HepG2 (cell line): ENCODE data around the gene TNFAIP2. TPM values are rescaled to one million over a fixed set of nuclear protein-coding genes. Genes with fewer than 3 reads are reported as not detected.
A peak's percentile ranks its signal among the peaks of the same experiment; 100 is the strongest.

ENCODE experiments used
- ARNTL ChIP-seq: sonication (generic); formaldehyde crosslinking; IDR thresholded peaks from 2 replicates; pipeline ENCODE4 v1.4.0; 2020; ENCODE audit warnings: mild to moderate bottlenecking, missing genetic modification reagents
- EHMT2 ChIP-seq: fragments of 200-600 bp; sonication (generic); IDR thresholded peaks from 2 replicates; pipeline ENCODE4 v1.7.0; 2017; ENCODE audit warnings: antibody characterized with exemption, low read depth, low read length, borderline replicate concordance
- IRX3 ChIP-seq: sonication (generic); formaldehyde crosslinking; IDR thresholded peaks from 2 replicates; pipeline ENCODE4 v1.8.1; 2023; ENCODE audit warnings: mild to moderate bottlenecking, low read depth, missing genetic modification reagents, borderline replicate concordance
- NCOA1 ChIP-seq: sonication (generic); formaldehyde crosslinking; IDR thresholded peaks from 2 replicates; pipeline ENCODE4 v1.9.0; 2021; ENCODE audit warnings: missing genetic modification reagents
- NFKB2 ChIP-seq: sonication (generic); formaldehyde crosslinking; IDR thresholded peaks from 2 replicates; pipeline ENCODE4 v1.4.0; 2020; ENCODE audit warnings: missing genetic modification reagents, borderline replicate concordance
- NR2F1 ChIP-seq, 2 experiments: fragments of 450-650 bp in 1 of 2; formaldehyde crosslinking in 1 of 2; IDR thresholded peaks; 2 replicates each; pipeline versions ENCODE4 v1.5.0 to v1.6.1; 2016 to 2020; ENCODE audit warnings: mild to moderate bottlenecking in 1 of 2, missing compliant biosample characterization in 1 of 2, missing genetic modification reagents in 1 of 2, moderate library complexity in 1 of 2
- POLR2A ChIP-seq, 2 experiments: IDR thresholded peaks; 2 replicates each; pipeline ENCODE4 v1.6.1; 2011; ENCODE audit warnings: low read depth in 2 of 2, low read length in 2 of 2, mild to moderate bottlenecking in 1 of 2, moderate library complexity in 1 of 2; ENCODE audit not compliant: insufficient read depth in 1 of 2
- RARA ChIP-seq: IDR thresholded peaks from 2 replicates; pipeline ENCODE4 v1.6.1; 2016; ENCODE audit warnings: missing genetic modification reagents, missing compliant biosample characterization
- RFX5 ChIP-seq: IDR thresholded peaks from 2 replicates; pipeline ENCODE4 v1.6.1; 2011; ENCODE audit warnings: low read depth, low read length, improper control_type of control experiment
- SMAD9 ChIP-seq: sonication (generic); formaldehyde crosslinking; IDR thresholded peaks from 2 replicates; pipeline ENCODE4 v1.5.1; 2020; ENCODE audit warnings: mild to moderate bottlenecking, missing genetic modification reagents
- SMARCE1 ChIP-seq: fragments of 450-650 bp; IDR thresholded peaks from 2 replicates; pipeline ENCODE4 v1.6.1; 2017; ENCODE audit warnings: borderline replicate concordance
- ZFP41 ChIP-seq: sonication (generic); formaldehyde crosslinking; IDR thresholded peaks from 2 replicates; pipeline ENCODE4 v1.4.0; 2020; ENCODE audit warnings: mild to moderate bottlenecking, missing genetic modification reagents, borderline replicate concordance
- ZMYM4 ChIP-seq: sonication (generic); formaldehyde crosslinking; IDR thresholded peaks from 2 replicates; pipeline ENCODE4 v1.8.1; 2023; ENCODE audit warnings: mild to moderate bottlenecking, missing genetic modification reagents
- ZNF34 ChIP-seq: sonication (generic); formaldehyde crosslinking; IDR thresholded peaks from 2 replicates; pipeline ENCODE4 v1.4.0; 2020; ENCODE audit warnings: mild to moderate bottlenecking, missing genetic modification reagents, borderline replicate concordance
- ZNF557 ChIP-seq: sonication (generic); formaldehyde crosslinking; IDR thresholded peaks from 2 replicates; pipeline ENCODE4 v1.4.0; 2020; ENCODE audit warnings: missing genetic modification reagents
- ZNF616 ChIP-seq: sonication (generic); formaldehyde crosslinking; IDR thresholded peaks from 2 replicates; pipeline ENCODE4 v1.5.0; 2020; ENCODE audit warnings: low read depth, mild to moderate bottlenecking, missing genetic modification reagents
- ZNF652 ChIP-seq: IDR thresholded peaks from 2 replicates; pipeline ENCODE4 v1.6.1; 2016; ENCODE audit warnings: low read depth, borderline replicate concordance
- ZNF775 ChIP-seq: sonication (generic); formaldehyde crosslinking; IDR thresholded peaks from 2 replicates; pipeline ENCODE4 v1.4.0; 2020; ENCODE audit warnings: missing genetic modification reagents, mild to moderate bottlenecking, moderate library complexity, borderline replicate concordance
- ZXDC ChIP-seq: sonication (generic); formaldehyde crosslinking; IDR thresholded peaks from 2 replicates; pipeline ENCODE4 v1.5.0; 2020; ENCODE audit warnings: mild to moderate bottlenecking, missing genetic modification reagents
- polyA plus RNA-seq, 8 experiments: library from polyadenylated mRNA; depleted of rRNA in 3 of 8; stranded (reverse) in 7 of 8; unstranded in 1 of 8; fragments of >200 nt; fragmentation: Illumina TruSeq in 4 of 8; extraction: Trizol in 4 of 8; gene quantifications; 2 replicates each; pipeline versions ENCODE4 v1.2.1 to v1.2.3, GENCODE V29; 2011 to 2016; ENCODE audit warnings: low read depth in 4 of 8, missing spikeins in 1 of 8, mixed read lengths in 1 of 8; ENCODE audit not compliant: insufficient read depth in 1 of 8
- total RNA-seq, 5 experiments: library from RNA; depleted of rRNA; stranded (reverse); fragments of >200 nt; fragmentation: Illumina TruSeq; extraction: Trizol; gene quantifications; 2 replicates each; pipeline ENCODE4 v1.2.3, GENCODE V29; 2016; ENCODE audit warnings: low read depth in 1 of 5
- TF ChIP-seq, protein P1 (sequence below): sonication (generic); formaldehyde crosslinking; IDR thresholded peaks from 2 replicates; pipeline ENCODE4 v1.9.0; 2021; ENCODE audit warnings: missing genetic modification reagents, mild to moderate bottlenecking, borderline replicate concordance
- TF ChIP-seq, protein P2 (sequence below): sonication (generic); formaldehyde crosslinking; IDR thresholded peaks from 2 replicates; pipeline ENCODE4 v1.4.0; 2020; ENCODE audit warnings: mild to moderate bottlenecking, missing genetic modification reagents
- TF ChIP-seq, protein P3 (sequence below): sonication (generic); formaldehyde crosslinking; IDR thresholded peaks from 2 replicates; pipeline ENCODE4 v1.4.0; 2020; ENCODE audit warnings: missing genetic modification reagents, borderline replicate concordance

TNFAIP2 gene
- total and polyA plus RNA-seq, 2 of the 13 experiments (the other 11 are each of a cell fraction or from before 2014, with no cell fraction given) = 0.46 to 1.5 TPM

DNA sequence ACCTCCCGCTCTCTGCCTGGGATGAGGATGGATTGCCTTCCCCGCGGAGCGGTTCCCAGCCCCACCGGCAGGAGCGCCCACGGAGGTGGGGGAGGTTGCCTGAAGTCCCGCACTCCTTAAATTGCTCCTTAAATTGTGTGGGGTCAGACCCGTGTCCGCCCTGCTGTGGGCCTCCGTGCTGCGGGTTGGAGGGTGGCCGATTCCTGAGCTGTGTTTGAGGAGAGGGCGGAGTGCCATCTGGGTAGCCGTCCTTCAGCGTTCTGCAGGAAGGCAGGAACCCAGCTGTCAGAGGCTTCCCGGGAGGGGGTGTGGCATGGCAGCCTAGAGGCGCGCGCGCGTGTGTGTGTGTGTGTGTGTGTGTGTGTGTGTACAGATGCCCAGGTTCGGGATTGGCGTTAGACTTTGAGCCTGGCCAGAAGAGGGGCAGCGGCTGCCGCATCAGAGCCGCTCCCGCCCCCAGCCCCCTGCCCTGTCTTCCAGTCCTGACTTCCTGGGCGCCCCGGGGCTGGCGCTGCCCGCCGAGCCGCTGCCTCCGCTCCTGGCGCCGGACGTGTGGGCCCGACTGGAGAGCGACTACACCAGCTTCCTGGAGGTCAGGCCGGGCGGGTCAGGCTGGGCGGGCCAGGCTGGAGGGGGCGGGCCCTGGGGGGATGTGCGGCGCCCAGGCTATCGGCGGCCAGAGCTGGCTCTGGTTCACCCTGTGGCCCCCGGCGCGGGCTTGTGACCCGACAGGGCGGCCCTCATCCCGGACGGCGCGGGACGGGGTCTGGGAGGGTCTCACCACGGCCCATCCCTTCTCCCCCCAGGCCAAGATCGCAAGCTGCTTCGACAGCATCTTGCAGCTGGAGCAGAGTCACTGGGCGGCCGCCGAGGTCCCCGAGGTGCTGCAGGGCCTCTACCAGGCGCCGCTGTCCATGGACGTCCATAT, 19.5 kb upstream of the TNFAIP2 start (continued):
- TF ChIP-seq ZNF775 (CRISPR knock-in tag) = no peak
- no peak for TF ChIP-seq RFX5
- peak; percentile 67 for TF ChIP-seq ZMYM4 (CRISPR knock-in tag)
- TF ChIP-seq NCOA1 (CRISPR knock-in tag) = peak; percentile 87; the same call in 1 of the 2 replicates
- no peak; the same call in 1 of the 2 replicates for TF ChIP-seq ZFP41 (CRISPR knock-in tag)
- TF ChIP-seq ZXDC = no peak
- peak; percentile 40; the same call in 1 of the 2 replicates for TF ChIP-seq NFKB2 (CRISPR knock-in tag)
- TF ChIP-seq, protein P1, sequence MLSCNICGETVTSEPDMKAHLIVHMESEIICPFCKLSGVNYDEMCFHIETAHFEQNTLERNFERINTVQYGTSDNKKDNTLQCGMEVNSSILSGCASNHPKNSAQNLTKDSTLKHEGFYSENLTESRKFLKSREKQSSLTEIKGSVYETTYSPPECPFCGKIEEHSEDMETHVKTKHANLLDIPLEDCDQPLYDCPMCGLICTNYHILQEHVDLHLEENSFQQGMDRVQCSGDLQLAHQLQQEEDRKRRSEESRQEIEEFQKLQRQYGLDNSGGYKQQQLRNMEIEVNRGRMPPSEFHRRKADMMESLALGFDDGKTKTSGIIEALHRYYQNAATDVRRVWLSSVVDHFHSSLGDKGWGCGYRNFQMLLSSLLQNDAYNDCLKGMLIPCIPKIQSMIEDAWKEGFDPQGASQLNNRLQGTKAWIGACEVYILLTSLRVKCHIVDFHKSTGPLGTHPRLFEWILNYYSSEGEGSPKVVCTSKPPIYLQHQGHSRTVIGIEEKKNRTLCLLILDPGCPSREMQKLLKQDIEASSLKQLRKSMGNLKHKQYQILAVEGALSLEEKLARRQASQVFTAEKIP (CRISPR knock-in tag) = no peak
- TF ChIP-seq, protein P2, sequence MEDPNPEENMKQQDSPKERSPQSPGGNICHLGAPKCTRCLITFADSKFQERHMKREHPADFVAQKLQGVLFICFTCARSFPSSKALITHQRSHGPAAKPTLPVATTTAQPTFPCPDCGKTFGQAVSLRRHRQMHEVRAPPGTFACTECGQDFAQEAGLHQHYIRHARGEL (CRISPR knock-in tag) = 0 out of 2 replicates have a peak, but pooled peaks have one; percentile 28
- no peak for TF ChIP-seq SMARCE1
- peak; percentile 17; the same call in 1 of the 2 replicates for TF ChIP-seq ARNTL (CRISPR knock-in tag)
- no peak for TF ChIP-seq SMAD9 (CRISPR knock-in tag)
- TF ChIP-seq RARA = peak; percentile 52
- peak; percentile 79 for TF ChIP-seq ZNF616 (CRISPR knock-in tag)
- peak in 1 of 2 experiments; percentile 50; a peak in 1 of 4 replicates for TF ChIP-seq POLR2A (IDR thresholded peaks at IDR 0.05; ENCODE audit: insufficient read depth in 1 of 2, low read depth in 2 of 2, low read length in 2 of 2)
- no peak for TF ChIP-seq EHMT2
- TF ChIP-seq ZNF557 = peak; percentile 58; the same call in 1 of the 2 replicates
- TF ChIP-seq ZNF652 (CRISPR knock-in tag) = no peak
- peak; percentile 33; the same call in 1 of the 2 replicates for TF ChIP-seq ZNF34
- TF ChIP-seq IRX3 (CRISPR knock-in tag) = no peak
- TF ChIP-seq NR2F1 (CRISPR knock-in tag; IDR thresholded peaks at IDR 0.05) = peak in 1 of 2 experiments; percentile 80; a peak in 3 of 4 replicates
- TF ChIP-seq, protein P3, sequence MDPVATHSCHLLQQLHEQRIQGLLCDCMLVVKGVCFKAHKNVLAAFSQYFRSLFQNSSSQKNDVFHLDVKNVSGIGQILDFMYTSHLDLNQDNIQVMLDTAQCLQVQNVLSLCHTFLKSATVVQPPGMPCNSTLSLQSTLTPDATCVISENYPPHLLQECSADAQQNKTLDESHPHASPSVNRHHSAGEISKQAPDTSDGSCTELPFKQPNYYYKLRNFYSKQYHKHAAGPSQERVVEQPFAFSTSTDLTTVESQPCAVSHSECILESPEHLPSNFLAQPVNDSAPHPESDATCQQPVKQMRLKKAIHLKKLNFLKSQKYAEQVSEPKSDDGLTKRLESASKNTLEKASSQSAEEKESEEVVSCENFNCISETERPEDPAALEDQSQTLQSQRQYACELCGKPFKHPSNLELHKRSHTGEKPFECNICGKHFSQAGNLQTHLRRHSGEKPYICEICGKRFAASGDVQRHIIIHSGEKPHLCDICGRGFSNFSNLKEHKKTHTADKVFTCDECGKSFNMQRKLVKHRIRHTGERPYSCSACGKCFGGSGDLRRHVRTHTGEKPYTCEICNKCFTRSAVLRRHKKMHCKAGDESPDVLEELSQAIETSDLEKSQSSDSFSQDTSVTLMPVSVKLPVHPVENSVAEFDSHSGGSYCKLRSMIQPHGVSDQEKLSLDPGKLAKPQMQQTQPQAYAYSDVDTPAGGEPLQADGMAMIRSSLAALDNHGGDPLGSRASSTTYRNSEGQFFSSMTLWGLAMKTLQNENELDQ (CRISPR knock-in tag) = no peak
